Measurements from ENCODE around the gene CUL1.

The CUL1 gene

GRCh38 chr7:148721390-148721789 lies 22.7 kb downstream of the CUL1 start:
- DNase-seq, result no peak

DNA sequence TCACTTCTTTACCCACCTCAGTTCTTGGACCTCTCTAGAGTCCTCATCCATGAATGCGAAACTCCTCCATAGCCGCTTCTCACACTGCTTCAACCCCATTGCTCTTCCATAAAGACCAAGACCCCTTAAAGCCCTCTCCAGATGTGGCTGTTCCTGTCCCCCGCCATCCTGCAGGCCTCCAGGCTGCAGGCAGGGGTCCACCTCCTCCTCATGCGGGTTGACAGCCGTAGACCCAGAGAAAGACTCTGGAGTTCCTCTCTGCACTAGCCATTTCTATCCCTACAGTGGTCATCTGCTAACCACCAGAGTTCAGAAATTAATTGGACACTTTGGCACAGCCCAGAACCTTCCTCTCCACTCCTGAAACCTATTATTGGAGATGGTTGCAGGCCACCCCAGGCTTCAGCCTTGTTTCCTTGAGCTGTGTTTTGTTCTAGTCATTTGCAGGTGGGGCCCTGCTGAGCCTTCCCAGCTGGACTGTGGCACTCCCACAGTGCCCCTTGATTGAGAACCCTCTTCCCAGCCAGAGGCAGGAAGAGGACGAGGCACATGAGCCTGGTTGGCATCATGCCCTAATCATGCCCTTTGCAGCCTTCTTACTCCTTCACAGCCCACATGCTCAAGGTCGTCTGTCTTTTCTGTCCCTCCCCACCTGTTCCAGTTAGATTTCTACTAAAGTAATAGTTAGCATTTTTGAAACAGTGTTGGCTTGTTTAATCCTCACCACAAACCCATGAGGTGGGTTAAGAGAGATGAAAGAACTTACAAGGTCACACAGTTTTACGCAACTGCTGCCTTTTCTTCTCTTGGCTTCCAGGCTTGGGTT lies 23.9 kb downstream of the CUL1 start:
- DNase-seq, result no peak

DNA sequence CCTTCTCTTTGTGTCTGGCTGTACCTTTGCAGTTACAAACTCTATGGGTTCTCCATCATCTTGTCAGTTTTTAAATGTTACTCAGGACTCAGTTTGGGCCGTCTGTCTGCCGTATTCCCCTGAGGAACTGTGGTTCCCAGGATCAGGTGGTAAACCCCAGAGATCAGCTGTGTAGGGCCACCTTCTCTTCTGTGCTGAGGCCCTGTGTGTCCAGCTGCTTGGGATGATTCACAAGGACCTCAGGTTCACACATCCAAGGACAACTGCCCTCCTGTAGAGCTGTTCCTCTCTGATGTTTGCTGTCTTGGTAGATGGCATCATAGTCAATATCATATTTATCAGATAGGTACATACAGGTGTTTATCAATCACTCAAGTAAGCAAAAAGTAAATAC lies 24.5 kb downstream of the CUL1 start:
- DNase-seq, result no peak

DNA sequence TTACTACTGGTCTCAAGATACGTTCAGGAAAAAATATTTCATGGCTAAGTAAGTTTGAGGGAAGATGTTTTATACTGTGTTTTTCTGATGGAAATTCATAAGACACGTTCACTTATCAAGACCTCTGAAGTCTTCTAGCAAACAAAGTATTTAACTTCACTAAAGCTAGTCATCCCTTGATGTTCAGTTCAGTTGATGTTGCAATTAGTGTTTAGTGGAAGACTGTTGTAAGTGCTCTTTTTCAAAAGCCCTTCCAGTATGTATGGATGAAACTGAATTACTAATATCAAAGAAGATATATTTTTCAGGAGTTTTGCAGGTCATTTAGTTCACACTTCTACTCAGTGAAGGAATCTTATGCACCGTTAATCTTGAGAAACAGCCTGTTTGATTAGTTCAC lies 25.1 kb downstream of the CUL1 start:
- DNase-seq, result no peak

GRCh38 chr7:148726385-148726784 lies 27.7 kb downstream of the CUL1 start:
- DNase-seq, result no peak

GRCh38 chr7:148727501-148728278 lies 29.0 kb downstream of the CUL1 start:
- DNase-seq, result no peak

- DNase-seq, result no peak
Measured at GRCh38 chr7:148729984-148730733, 31.5 kb downstream of the CUL1 start.

DNA sequence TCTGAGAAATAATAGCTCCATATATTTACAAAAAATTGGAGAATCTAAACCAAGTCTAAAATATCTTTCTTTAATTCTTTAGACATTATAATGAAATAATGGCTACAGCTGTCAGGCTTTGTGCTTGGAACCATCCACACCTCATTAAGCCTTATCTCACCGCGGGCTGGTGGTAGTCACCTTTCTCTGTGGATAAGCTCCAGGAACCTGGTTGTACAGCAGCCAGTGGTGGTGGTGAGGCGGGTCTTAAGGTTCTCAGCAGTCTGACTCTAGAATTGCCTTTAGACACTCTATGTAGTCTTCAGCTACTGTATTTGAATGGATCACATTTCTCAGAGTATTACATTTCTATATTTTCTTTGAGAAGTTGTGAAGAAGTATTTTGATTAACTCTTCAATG lies 34.2 kb downstream of the CUL1 start:
- no peak for DNase-seq

- no peak for DNase-seq
Measured at GRCh38 chr7:148733496-148733895, 34.8 kb downstream of the CUL1 start.

DNA sequence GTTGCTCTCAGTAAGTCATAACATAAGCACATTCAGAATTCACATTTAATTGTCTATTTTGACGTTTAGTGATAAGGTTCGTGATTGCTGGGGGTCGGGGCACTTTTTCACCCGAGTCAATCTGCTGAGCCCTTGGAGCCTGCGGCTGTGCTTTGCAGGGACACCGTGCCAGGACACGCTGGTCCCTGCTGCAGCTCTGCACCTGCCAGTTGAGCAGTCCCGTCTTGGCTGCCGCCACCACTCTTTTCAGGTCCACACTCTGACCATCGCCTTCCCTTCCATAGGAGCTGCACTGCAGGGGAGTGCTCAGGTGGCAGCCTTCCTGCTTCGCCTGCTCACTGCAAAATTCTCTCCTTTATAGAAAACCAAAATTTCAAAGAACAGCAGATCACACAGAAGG lies 36.4 kb downstream of the CUL1 start:
- no peak for DNase-seq

- no peak for DNase-seq
Measured at GRCh38 chr7:148735967-148736366, 37.3 kb downstream of the CUL1 start.

GRCh38 chr7:148738737-148739535 lies 40.2 kb downstream of the CUL1 start:
- DNase-seq, result no peak

DNA sequence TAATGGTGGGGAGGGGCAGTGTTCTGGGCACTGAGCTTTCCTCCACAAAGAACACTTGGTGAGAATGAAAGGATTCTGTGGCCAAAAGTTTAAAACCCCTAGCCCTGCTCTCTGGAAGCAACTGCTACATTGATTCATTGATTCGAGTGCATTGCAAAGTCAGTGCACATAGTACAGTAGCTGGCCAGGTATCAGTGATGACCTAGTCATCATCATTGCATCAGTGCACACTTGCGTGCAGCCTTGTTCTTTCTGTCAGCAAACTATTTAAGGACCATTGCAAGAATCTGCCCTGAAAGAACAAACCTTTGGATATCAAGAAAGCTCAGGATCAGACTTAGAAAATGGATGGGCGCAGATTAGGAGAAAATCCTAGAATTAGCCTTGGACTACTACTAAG lies 47.4 kb downstream of the CUL1 start:
- no peak for DNase-seq

DNA sequence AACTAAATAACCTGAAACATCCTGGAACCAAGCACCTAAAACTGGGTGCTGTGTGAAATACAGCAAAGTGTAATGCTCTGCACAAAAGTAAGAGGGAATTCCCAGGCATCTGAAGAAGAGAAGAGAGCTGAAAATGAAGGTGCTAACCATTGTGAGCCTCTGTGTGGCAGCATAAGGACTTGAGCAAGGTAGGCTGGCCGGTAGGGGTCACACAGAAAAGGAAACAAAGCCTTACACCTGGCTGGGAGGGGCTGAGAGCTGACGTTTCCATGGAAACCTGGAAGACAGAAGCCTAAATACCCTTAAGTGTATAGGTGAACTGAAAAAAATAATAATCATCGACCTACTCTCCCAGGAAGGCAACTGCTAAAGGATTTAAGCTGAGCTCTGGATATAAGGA lies 48.6 kb downstream of the CUL1 start:
- DNase-seq, result no peak

DNA sequence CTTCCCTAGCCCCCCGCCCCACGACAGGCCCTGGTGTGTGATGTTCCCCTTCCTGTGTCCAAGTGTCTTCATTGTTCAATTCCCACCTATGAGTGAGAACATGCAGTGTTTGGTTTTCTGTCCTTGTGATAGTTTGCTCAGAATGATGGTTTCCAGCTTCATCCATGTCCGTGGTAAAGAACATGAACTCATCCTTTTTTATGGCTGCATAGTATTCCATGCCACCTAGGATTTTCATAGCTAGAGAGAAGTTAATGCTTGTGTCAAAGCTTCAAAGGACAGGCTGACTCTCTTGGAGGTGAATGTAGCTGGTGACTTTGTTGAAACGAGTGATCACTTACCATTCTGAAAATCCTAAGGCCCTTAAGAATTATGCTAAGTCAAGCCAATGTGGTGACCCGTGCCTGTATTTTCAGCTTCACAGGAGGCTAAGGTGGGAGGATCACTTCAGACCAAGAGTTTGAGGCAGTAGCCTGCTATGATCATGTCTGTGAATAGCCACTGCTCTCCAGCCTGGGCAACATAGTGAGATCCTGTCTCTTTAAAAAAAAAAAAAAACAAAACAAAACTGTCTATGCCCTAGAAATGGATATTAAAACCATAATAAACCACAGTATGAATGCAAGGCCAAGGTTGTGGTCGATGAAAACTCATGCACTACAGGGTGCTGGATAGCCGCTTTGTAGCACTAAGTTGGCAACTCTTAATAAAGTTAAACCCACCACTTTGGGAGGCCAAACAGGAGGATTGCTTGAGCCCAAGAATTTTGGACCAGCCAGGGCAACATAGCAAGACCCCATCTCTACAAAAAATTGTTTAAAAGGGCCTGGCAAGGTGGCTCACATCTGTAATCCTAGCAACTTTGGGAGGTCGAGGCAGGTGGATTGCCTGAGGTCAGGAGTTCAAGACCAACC lies 52.0 kb downstream of the CUL1 start:
- no peak for DNase-seq

DNA sequence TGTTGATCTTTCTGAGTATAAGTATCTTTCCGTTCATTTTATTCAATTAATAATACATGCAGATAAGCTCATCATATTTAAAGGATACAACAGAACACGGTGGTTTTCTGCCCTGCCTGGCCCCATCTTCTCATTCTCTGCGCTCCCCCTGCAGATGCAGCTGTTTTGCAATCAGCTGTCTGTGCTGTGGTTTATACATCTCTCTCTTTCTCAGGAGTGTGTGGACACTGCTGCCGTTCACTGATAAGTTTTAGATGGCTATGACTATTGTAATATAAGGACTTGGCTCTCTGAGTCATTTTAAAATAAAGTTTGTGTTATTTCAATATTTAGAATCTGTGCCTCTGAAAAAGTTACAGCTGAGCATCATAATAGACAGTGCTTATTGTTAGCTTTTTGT lies 54.5 kb downstream of the CUL1 start:
- no peak for DNase-seq

- DNase-seq, result no peak
Measured at GRCh38 chr7:148754912-148755311, 56.2 kb downstream of the CUL1 start.

DNA sequence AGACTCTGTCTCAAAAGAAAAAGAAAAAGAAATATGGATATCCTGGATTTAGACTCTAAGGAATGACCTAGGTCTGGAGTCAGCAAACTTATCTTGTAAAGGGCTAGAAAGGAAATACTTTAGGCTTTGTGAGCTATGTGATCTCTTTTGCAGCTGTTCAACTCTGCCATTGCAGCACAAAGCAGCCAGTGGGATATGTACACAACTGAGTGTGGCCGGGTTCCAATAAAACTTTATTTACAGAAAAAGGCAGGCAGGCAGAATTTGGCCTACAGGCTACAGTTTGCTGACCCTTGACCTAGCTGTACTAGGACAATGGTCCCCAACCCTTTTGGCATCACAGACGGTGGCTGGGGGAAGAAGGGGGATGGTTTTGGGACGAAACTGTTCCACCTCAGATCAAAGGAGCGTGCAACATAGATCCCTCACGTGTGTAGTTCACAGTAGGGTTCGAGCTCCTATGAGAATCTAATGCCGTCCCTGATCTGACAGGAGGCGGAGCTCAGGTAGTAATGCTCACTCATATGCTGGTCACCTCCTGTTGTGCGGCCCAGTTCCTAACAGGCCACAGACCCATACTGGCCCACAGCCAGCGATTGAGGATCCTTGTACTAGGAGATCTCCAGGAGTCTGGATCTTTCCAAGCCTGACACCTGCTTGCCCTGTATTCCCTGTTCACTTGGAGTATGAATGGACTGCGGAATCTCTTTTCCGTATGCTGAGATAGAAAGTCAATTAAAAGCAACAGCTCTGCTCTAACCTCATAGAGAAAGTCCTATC lies 63.0 kb downstream of the CUL1 start:
- no peak for DNase-seq

GRCh38 chr7:148763622-148764021 lies 64.9 kb downstream of the CUL1 start:
- no peak for DNase-seq

DNA sequence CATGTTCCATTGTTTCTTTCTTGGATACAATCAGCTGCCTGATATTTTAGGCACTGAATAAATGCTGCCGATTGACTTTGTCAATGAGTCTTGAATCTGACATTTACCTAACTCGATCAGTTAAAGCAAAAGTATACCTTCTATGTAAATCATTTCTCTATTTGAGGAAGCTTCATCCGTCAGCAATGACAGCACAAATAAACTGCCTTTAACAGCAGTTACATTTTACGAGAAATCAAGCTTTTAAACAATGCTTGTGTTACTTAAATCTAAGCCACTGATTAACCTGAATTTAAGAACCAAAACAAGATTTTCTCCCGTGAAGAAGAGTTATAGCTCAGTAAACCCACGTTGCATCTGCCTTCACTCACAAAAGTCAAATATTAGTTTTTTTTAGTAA lies 71.3 kb downstream of the CUL1 start:
- no peak for DNase-seq
